HG03565 (cell line): Measurements from ENCODE around the gene ESAM.

Source experiments
- ATAC-seq: cut with Tn5 transposase; IDR thresholded peaks from one replicate; pipeline ENCODE4 v1.9.1; 2021; ENCODE audit warnings: mild to moderate bottlenecking, moderate library complexity; ENCODE audit not compliant: unreplicated experiment

The ESAM gene

GRCh38 chr11:124753624-124754023 is 8.5 kb downstream of the ESAM start:
- ATAC-seq = no peak

GRCh38 chr11:124753205-124753604 is 8.9 kb downstream of the ESAM start:
- no peak for ATAC-seq

- ATAC-seq = no peak
These were observed 9.5 kb downstream of the ESAM start for GRCh38 chr11:124752471-124753102.

GRCh38 chr11:124751741-124752470 is 10.2 kb downstream of the ESAM start, which contains the start of gene VSIG2:
TSS of gene VSIG2 (minus strand) at chr11:124752255. CDS start at chr11:124752137, 118 bp downstream.
- no peak for ATAC-seq

GRCh38 chr11:124751391-124751740 is 10.7 kb downstream of the ESAM start:
- ATAC-seq = no peak

GRCh38 chr11:124749912-124750311 is 12.2 kb downstream of the ESAM start:
- no peak for ATAC-seq

GRCh38 chr11:124748481-124749343 is 13.4 kb downstream of the ESAM start:
- ATAC-seq = no peak

- ATAC-seq = no peak
These were observed 14.0 kb downstream of the ESAM start for GRCh38 chr11:124748100-124748418.

GRCh38 chr11:124747406-124748099 is 14.5 kb downstream of the ESAM start:
- ATAC-seq = no peak

- peak; percentile 91 for ATAC-seq
These were observed 15.4 kb downstream of the ESAM start for GRCh38 chr11:124746621-124747243.

- no peak for ATAC-seq
These were observed 16.1 kb downstream of the ESAM start for GRCh38 chr11:124745835-124746620.

GRCh38 chr11:124745270-124745834 is 16.7 kb downstream of the ESAM start:
- ATAC-seq = no peak

GRCh38 chr11:124743050-124743449 is 19.0 kb downstream of the ESAM start:
- no peak for ATAC-seq

GRCh38 chr11:124742555-124742954 is 19.5 kb downstream of the ESAM start:
- ATAC-seq = no peak

- ATAC-seq = peak; percentile 32
These were observed 21.7 kb downstream of the ESAM start for GRCh38 chr11:124740277-124740882.

- ATAC-seq = peak; percentile 97
These were observed 22.4 kb downstream of the ESAM start, which contains the start of gene NRGN for GRCh38 chr11:124739479-124740276. TSS of gene NRGN (plus strand) at chr11:124739942. CDS start at chr11:124740085, 143 bp downstream.

- no peak for ATAC-seq
These were observed 23.2 kb downstream of the ESAM start for GRCh38 chr11:124738713-124739478.
